IMR-90 (cell line): ENCODE results near the gene SIAH1. TPM values are rescaled to one million over a fixed set of nuclear protein-coding genes. Genes with fewer than 3 reads are reported as not detected.

Experiments used
- ATAC-seq: fragments of 200-7000 bp; cut with Tn5 transposase; 2 replicates; pipeline ENCODE4 v1.9.1; 2020; ENCODE audit warnings: low read depth, mild to moderate bottlenecking, moderate library complexity
- BruUV-seq: library from RNA; stranded (reverse); fragments of 400-500 nt; replicated peaks from 2 replicates; lab custom pipeline; 2021; lab: Mats Ljungman, UMichigan
- CTCF ChIA-PET: fragments of 300-600 bp; formaldehyde crosslinking; extraction: SDS; loops from one replicate; lab custom pipeline; 2021; ENCODE audit warnings: antibody characterized with exemption; lab: Yijun Ruan, JAX
- POLR2A ChIA-PET: fragments of 300-600 bp; sonication (Branson Sonifier 250); formaldehyde crosslinking; loops from one replicate; lab custom pipeline; 2022; ENCODE audit warnings: antibody characterized with exemption; ENCODE audit not compliant: unreplicated experiment; lab: Charles Lee
- DNase-seq: peaks from one replicate; pipeline ENCODE4 v3.0.0; 2013
- H2AFZ ChIP-seq: replicated peaks from 2 replicates; pipeline ENCODE3; 2013; ENCODE audit warnings: low read length, mild to moderate bottlenecking; ENCODE audit not compliant: poor library complexity
- H2AK5ac ChIP-seq: 2 replicates; pipeline ENCODE4 v1.6.1; 2013; ENCODE audit warnings: low read depth, low read length, inconsistent platforms
- H2AK9ac ChIP-seq: replicated peaks from 2 replicates; pipeline ENCODE3; 2013; ENCODE audit warnings: mild to moderate bottlenecking, low read depth, low read length, moderate library complexity; ENCODE audit not compliant: poor library complexity
- H2BK120ac ChIP-seq: 2 replicates; pipeline ENCODE4 v1.6.1; 2013; ENCODE audit warnings: low read depth, low read length, inconsistent platforms
- H2BK15ac ChIP-seq: 3 replicates; pipeline ENCODE4 v1.6.1; 2013; ENCODE audit warnings: low read depth, low read length, inconsistent platforms
- H2BK20ac ChIP-seq: 2 replicates; pipeline ENCODE4 v1.6.1; 2013; ENCODE audit warnings: low read depth, mild to moderate bottlenecking, inconsistent platforms, low read length, moderate library complexity
- H2BK5ac ChIP-seq: 2 replicates; pipeline ENCODE4 v1.6.1; 2013; ENCODE audit warnings: mild to moderate bottlenecking, low read depth, low read length, inconsistent platforms; ENCODE audit not compliant: poor library complexity, severe bottlenecking
- H3K14ac ChIP-seq: replicated peaks from 2 replicates; pipeline ENCODE4 v1.6.1; 2013; ENCODE audit warnings: low read depth, low read length, inconsistent platforms
- H3K18ac ChIP-seq: 2 replicates; pipeline ENCODE4 v1.6.1; 2013; ENCODE audit warnings: low read depth, low read length, control low read depth
- H3K23ac ChIP-seq: 2 replicates; pipeline ENCODE4 v1.6.1; 2013; ENCODE audit warnings: low read depth, low read length, inconsistent platforms
- H3K27ac ChIP-seq: 2 replicates; pipeline ENCODE4 v1.5.1; 2013; ENCODE audit warnings: mild to moderate bottlenecking, control low read depth, low read length; ENCODE audit not compliant: insufficient read depth
- H3K27me3 ChIP-seq: 2 replicates; pipeline ENCODE4 v1.6.1; 2013; ENCODE audit warnings: low read length; ENCODE audit not compliant: control insufficient read depth, insufficient read depth
- H3K36me3 ChIP-seq: 2 replicates; pipeline ENCODE4 v1.6.1; 2013; ENCODE audit warnings: low read length, mixed read lengths; ENCODE audit not compliant: control insufficient read depth, insufficient read depth
- H3K4ac ChIP-seq: 2 replicates; pipeline ENCODE4 v1.6.1; 2013; ENCODE audit warnings: low read depth, low read length, inconsistent platforms
- H3K4me1 ChIP-seq: 2 replicates; pipeline ENCODE4 v1.6.1; 2013; ENCODE audit warnings: low read length, mixed read lengths; ENCODE audit not compliant: control insufficient read depth, insufficient read depth
- H3K4me2 ChIP-seq: 2 replicates; pipeline ENCODE4 v1.6.1; 2013; ENCODE audit warnings: low read depth, mild to moderate bottlenecking, control low read depth, low read length, moderate library complexity
- H3K4me3 ChIP-seq: 2 replicates; pipeline ENCODE4 v1.5.1; 2013; ENCODE audit warnings: low read depth, mild to moderate bottlenecking, control low read depth, low read length, moderate library complexity; ENCODE audit not compliant: insufficient read depth
- H3K56ac ChIP-seq: 2 replicates; pipeline ENCODE4 v1.6.1; 2013; ENCODE audit warnings: low read length, inconsistent platforms; ENCODE audit not compliant: insufficient read depth; ENCODE audit errors: extremely low read depth
- H3K79me1 ChIP-seq, 2 experiments: 2 replicates each; pipeline ENCODE4 v1.6.1; 2013; ENCODE audit warnings: low read length in 2 of 2, inconsistent platforms in 1 of 2, low read depth in 1 of 2
- H3K9ac ChIP-seq: 2 replicates; pipeline ENCODE4 v1.6.1; 2013; ENCODE audit warnings: low read depth, low read length, control low read depth
- H3K9me1 ChIP-seq: 2 replicates; pipeline ENCODE4 v1.6.1; 2013; ENCODE audit warnings: low read length, inconsistent platforms; ENCODE audit not compliant: insufficient read depth
- H3K9me3 ChIP-seq: 2 replicates; pipeline ENCODE4 v1.6.1; 2013; ENCODE audit warnings: low read length; ENCODE audit not compliant: control insufficient read depth, insufficient read depth
- H4K20me1 ChIP-seq: 2 replicates; pipeline ENCODE4 v1.6.1; 2013; ENCODE audit warnings: low read length, inconsistent platforms; ENCODE audit not compliant: insufficient read depth
- H4K5ac ChIP-seq: 2 replicates; pipeline ENCODE4 v1.6.1; 2013; ENCODE audit warnings: mild to moderate bottlenecking, low read depth, low read length, control low read depth
- H4K8ac ChIP-seq, 2 experiments: 2 replicates each; pipeline ENCODE4 v1.6.1; 2013; ENCODE audit warnings: low read depth in 2 of 2, low read length in 2 of 2, control low read depth in 1 of 2, inconsistent platforms in 1 of 2
- H4K91ac ChIP-seq: 2 replicates; pipeline ENCODE4 v1.6.1; 2013; ENCODE audit warnings: low read depth, low read length, inconsistent platforms; ENCODE audit not compliant: insufficient read depth
- CEBPB ChIP-seq: IDR thresholded peaks from 2 replicates; pipeline ENCODE4 v1.6.1; 2012; ENCODE audit warnings: low read depth, low read length, improper control_type of control experiment
- WGBS, 2 experiments: methylation state at CpG; one replicate each; pipeline versions ENCODE4 v1.1.5 to v1.1.7; 2013; ENCODE audit warnings: missing lambda C conversion rate in 2 of 2; ENCODE audit not compliant: insufficient read length in 1 of 2; ENCODE audit errors: extremely low coverage in 2 of 2; 5-methylcytosine and 5-hydroxymethylcytosine counted together
- dilution Hi-C: fragments of 300-500 bp; cut with HindIII; formaldehyde crosslinking; loops from one replicate; pipeline ENCODE4 v1.14.3; 2018; ENCODE audit warnings: low sequenced_read_pairs; ENCODE audit not compliant: unreplicated experiment
- in situ Hi-C: fragments of 300-500 bp; cut with MboI; formaldehyde crosslinking; loops from 3 replicates; pipeline ENCODE4 v1.14.3; 2019; ENCODE audit warnings: low sequenced_read_pairs, inconsistent platforms, mixed read lengths
- intact Hi-C: fragments of 100-400 bp; cut with micrococcal nuclease; formaldehyde crosslinking; loops from 2 replicates; pipeline ENCODE4 v1.10.0; 2022
- polyA plus RNA-seq, 3 experiments: library from polyadenylated mRNA; depleted of rRNA; stranded (reverse); fragments of >200 nt; gene quantifications; 2 replicates each; pipeline ENCODE4 v1.2.3, GENCODE V29; 2012; ENCODE audit warnings: low replicate concordance in 1 of 3
- total RNA-seq: library from RNA; depleted of rRNA; stranded (reverse); fragments of >200 nt; gene quantifications from 2 replicates; pipeline ENCODE4 v1.2.3, GENCODE V29; 2012
- TF ChIP-seq, protein P1 (sequence below): conservative IDR thresholded peaks from 2 replicates; pipeline ENCODE4 v1.5.1; 2012; ENCODE audit warnings: mild to moderate bottlenecking, low read depth, low read length, improper control_type of control experiment

SIAH1 gene
- total and polyA plus RNA-seq, 2 of the 4 experiments (the other 2 are of a cell fraction), result 10.3 to 17.7 TPM

DNA sequence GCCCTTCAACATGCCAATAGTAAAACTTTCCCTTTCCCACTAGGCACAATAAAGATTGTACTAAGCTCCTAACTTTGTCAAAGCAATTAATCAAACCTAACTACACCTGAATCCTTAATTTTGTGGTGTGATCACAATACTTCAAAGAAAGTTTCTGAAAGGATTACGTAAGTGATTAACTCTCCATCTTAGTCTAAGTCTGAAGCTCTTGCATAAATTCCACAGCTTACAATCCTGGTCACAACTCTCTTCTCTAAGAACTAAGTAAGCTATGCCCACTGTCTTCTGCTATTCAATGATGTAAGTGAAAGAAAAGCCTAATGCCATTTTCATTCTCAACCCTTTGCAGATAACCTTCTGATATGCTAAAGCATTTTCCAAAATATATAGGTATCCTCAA lies 15.4 kb downstream of the SIAH1 start:
- no CpG with 5 or more reads among the region's 1 CpG for WGBS, 2 experiments
- Histone ChIP-seq H4K8ac (no peak overlapping the region), H2AK5ac (no peak overlapping the region), H3K9me1 (peaks cover 24% of the 10 kb centered on the region), H3K18ac (no peak overlapping the region), H2AFZ (no peak overlapping the region), H3K4me1 (peaks cover 25% of the 10 kb centered on the region), H2AK9ac (no peak overlapping the region), H3K9ac (no peak overlapping the region), H3K14ac (no peak overlapping the region), H2BK20ac (no peak overlapping the region), H3K36me3 (no peaks in the 10 kb centered on the region), H4K91ac (no peak overlapping the region), H3K79me1 (peaks cover 14 to 70% of the 10 kb centered on the region in 2 experiments; a peak in 3 of 4 replicates), H2BK120ac (no peak overlapping the region), H2BK5ac (no peak overlapping the region), H3K9me3 (no peaks in the 10 kb centered on the region), H3K23ac (no peak overlapping the region), H4K5ac (no peak overlapping the region), H4K20me1 (peaks cover 65% of the 10 kb centered on the region), H3K56ac (no peak overlapping the region), H3K4me3 (no peak overlapping the region), H3K27me3 (no peaks in the 10 kb centered on the region), H3K27ac (no peak overlapping the region), H2BK15ac (no peak overlapping the region), H3K4me2 (no peak overlapping the region), H3K4ac (no peak overlapping the region)
- intact Hi-C loops (loop anchor here (5.0 kb wide), 2 partner anchors 168 to 253 kb away; no protein-coding TSS in a partner anchor), in situ Hi-C loops (no loop called here), dilution Hi-C loops (no loop called here)
- TF ChIP-seq, protein P1, sequence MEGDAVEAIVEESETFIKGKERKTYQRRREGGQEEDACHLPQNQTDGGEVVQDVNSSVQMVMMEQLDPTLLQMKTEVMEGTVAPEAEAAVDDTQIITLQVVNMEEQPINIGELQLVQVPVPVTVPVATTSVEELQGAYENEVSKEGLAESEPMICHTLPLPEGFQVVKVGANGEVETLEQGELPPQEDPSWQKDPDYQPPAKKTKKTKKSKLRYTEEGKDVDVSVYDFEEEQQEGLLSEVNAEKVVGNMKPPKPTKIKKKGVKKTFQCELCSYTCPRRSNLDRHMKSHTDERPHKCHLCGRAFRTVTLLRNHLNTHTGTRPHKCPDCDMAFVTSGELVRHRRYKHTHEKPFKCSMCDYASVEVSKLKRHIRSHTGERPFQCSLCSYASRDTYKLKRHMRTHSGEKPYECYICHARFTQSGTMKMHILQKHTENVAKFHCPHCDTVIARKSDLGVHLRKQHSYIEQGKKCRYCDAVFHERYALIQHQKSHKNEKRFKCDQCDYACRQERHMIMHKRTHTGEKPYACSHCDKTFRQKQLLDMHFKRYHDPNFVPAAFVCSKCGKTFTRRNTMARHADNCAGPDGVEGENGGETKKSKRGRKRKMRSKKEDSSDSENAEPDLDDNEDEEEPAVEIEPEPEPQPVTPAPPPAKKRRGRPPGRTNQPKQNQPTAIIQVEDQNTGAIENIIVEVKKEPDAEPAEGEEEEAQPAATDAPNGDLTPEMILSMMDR, result no peak
- peak; percentile 40; the same call in 1 of the 2 replicates for TF ChIP-seq CEBPB
- CTCF ChIA-PET, result interaction anchor here (0.5 to 1.3 kb wide), 3 partner anchors 58 to 253 kb away, joined by 4 to 5 read pairs (median 4); no protein-coding TSS in a partner anchor
- no TSS peak for BruUV-seq
- ATAC-seq, result no peak
- no peak for DNase-seq
- POLR2A ChIA-PET, result no interaction called here
